Measurements from ENCODE around the gene ABHD8. TPM values are rescaled to one million over a fixed set of nuclear protein-coding genes. Genes with fewer than 3 reads are reported as not detected.

ABHD8 gene
- total and polyA plus RNA-seq, 2 of the 13 experiments (the other 11 are each of a cell fraction or from before 2014, with no cell fraction given) = 6.3 to 7.2 TPM

DNA sequence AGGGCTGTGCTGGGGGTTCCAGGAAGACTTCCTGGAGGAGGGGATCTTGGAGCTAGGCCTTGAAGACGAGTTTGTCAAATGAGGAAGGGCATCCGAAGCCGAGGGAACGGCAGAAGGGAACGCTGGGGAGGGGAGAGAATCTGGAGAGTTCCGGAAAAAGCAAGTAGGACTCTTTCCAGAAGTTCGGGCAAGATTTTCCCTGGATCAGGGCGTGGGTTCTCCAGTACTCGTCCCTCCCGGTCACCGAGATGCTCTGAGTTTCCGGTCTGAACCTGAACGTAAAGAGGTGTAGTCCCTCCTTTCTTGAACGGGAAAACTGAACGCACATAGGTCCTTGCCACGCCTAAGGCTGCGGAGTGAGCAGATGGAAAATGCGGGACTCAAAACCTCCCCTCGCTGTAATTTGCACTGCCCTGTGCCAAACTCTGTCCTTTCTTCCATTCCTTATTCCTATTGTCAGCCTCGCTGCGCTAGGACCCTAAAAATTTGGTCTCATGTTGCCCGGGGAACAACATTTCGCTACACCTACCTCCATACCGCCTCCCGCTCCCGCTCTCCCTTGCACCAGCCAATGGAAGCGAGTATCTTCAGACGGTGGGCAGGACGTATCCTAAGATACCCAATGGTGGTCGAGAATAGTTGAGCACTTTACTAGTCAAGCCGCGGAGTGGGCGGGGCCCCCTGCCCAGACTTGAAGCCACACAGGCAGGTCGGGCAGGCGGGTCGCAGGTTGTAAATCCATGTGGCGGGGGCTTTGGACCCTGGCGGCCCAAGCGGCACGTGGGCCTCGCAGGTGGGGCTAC, 33.8 kb upstream of the ABHD8 start, which contains the start of gene GTPBP3:
Gene GTPBP3 (plus strand): TSS at position 682 of the 803 bp plus-strand sequence. CDS start 59 bp downstream, at position 741.
- ChIA-PET CTCF (ENCODE audit: low intra/inter-chr PET ratio, low total read pairs) (no interaction called here), POLR2A (interaction anchor here (0.9 to 1.3 kb wide), 2 partner anchors 11 to 28 kb away, joined by 4 to 5 read pairs; no protein-coding TSS in a partner anchor)
- DNase-seq (ENCODE audit: low spot score) (peak; percentile 99), ATAC-seq (peak; percentile 79), FAIRE-seq (peak; percentile 93)
- Histone ChIP-seq H3K27ac (ENCODE audit: extremely low read length, insufficient read depth, low read length) (peak within 1 kb of the TSS; percentile 88), H3K36me3 (replicated peaks in 1 of 2; ENCODE audit: control insufficient read depth in 1 of 2, insufficient read depth in 2 of 2, low read length in 2 of 2) (peaks cover 1 to 9% of the 10 kb centered on the region in 2 experiments; a peak in 1 of 5 replicates), H3K4me1 (ENCODE audit: insufficient read depth, low read length) (peaks cover 65% of the 10 kb centered on the region), H3K9ac (ENCODE audit: insufficient read depth, low read depth, low read length) (peak within 1 kb of the TSS; percentile 71), H3K27me3 (ENCODE audit: control insufficient read depth in 1 of 2, insufficient read depth in 2 of 2, low read length in 2 of 2) (no peaks in the 10 kb centered on the region; a peak in 1 of 5 replicates), H2AFZ (ENCODE audit: low read length) (peak within 1 kb of the TSS; percentile 94), H3K4me2 (ENCODE audit: low read depth, low read length) (peak within 1 kb of the TSS; percentile 73), H3K9me3 (ENCODE audit: low read length) (no peaks in the 10 kb centered on the region), H3K4me3 (replicated peaks in 1 of 3; ENCODE audit: insufficient read depth in 1 of 3, low read depth in 2 of 3, low read length in 3 of 3) (peak within 1 kb of the TSS; percentile 88 to 92 (median 90)), H3K79me2 (ENCODE audit: insufficient read depth, low read length) (peaks cover 7% of the 10 kb centered on the region), H4K20me1 (ENCODE audit: insufficient read depth, low read length) (no peaks in the 10 kb centered on the region)
- BruUV-seq (replicated peaks) = TSS peak; percentile 74
- in situ Hi-C loops (cut with HindIII; ENCODE audit: extremely low pct_ligation_motif_present, low pct_unique_long_range_greater_than_20kb) (no loop called here), intact Hi-C loops (cut with micrococcal nuclease; ENCODE audit: unreplicated experiment) (loop anchor here (2.0 to 5.0 kb wide), 2 partner anchors 28 to 70 kb away; partner anchors contain the start of genes BST2 and DDA1)
- WGBS (ENCODE audit: low lambda C conversion rate) = 1% methylated on average over 24 of the region's 41 CpGs
- TF ChIP-seq SMAD1 (CRISPR knock-in tag; IDR thresholded peaks at IDR 0.05; ENCODE audit: borderline replicate concordance, low read depth) (peak; percentile 61; the same call in 1 of the 2 replicates), ZNF564 (CRISPR knock-in tag; IDR thresholded peaks at IDR 0.05) (peak; percentile 89), TBX2 (CRISPR knock-in tag; IDR thresholded peaks at IDR 0.05; ENCODE audit: borderline replicate concordance) (peak; percentile 64; the same call in 1 of the 2 replicates), IRF2 (CRISPR knock-in tag; IDR thresholded peaks at IDR 0.05) (peak; percentile 63; the same call in 1 of the 2 replicates), SALL2 (CRISPR knock-in tag; IDR thresholded peaks at IDR 0.05) (0 out of 2 replicates have a peak, but pooled peaks have one; percentile 1), PHF5A (CRISPR knock-in tag; IDR thresholded peaks at IDR 0.05; ENCODE audit: low read depth, unreplicated experiment) (peak; percentile 62)
- TF ChIP-seq, protein P1, sequence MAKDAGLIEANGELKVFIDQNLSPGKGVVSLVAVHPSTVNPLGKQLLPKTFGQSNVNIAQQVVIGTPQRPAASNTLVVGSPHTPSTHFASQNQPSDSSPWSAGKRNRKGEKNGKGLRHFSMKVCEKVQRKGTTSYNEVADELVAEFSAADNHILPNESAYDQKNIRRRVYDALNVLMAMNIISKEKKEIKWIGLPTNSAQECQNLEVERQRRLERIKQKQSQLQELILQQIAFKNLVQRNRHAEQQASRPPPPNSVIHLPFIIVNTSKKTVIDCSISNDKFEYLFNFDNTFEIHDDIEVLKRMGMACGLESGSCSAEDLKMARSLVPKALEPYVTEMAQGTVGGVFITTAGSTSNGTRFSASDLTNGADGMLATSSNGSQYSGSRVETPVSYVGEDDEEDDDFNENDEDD (CRISPR knock-in tag; IDR thresholded peaks at IDR 0.05; ENCODE audit: borderline replicate concordance) = peak; percentile 99
- TF ChIP-seq, protein P2, sequence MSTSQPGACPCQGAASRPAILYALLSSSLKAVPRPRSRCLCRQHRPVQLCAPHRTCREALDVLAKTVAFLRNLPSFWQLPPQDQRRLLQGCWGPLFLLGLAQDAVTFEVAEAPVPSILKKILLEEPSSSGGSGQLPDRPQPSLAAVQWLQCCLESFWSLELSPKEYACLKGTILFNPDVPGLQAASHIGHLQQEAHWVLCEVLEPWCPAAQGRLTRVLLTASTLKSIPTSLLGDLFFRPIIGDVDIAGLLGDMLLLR (CRISPR knock-in tag; IDR thresholded peaks at IDR 0.05) = peak; percentile 55; the same call in 1 of the 2 replicates
- TF ChIP-seq, protein P3, sequence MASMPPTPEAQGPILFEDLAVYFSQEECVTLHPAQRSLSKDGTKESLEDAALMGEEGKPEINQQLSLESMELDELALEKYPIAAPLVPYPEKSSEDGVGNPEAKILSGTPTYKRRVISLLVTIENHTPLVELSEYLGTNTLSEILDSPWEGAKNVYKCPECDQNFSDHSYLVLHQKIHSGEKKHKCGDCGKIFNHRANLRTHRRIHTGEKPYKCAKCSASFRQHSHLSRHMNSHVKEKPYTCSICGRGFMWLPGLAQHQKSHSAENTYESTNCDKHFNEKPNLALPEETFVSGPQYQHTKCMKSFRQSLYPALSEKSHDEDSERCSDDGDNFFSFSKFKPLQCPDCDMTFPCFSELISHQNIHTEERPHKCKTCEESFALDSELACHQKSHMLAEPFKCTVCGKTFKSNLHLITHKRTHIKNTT (CRISPR knock-in tag; IDR thresholded peaks at IDR 0.05) = no peak
- TF ChIP-seq, protein P4, sequence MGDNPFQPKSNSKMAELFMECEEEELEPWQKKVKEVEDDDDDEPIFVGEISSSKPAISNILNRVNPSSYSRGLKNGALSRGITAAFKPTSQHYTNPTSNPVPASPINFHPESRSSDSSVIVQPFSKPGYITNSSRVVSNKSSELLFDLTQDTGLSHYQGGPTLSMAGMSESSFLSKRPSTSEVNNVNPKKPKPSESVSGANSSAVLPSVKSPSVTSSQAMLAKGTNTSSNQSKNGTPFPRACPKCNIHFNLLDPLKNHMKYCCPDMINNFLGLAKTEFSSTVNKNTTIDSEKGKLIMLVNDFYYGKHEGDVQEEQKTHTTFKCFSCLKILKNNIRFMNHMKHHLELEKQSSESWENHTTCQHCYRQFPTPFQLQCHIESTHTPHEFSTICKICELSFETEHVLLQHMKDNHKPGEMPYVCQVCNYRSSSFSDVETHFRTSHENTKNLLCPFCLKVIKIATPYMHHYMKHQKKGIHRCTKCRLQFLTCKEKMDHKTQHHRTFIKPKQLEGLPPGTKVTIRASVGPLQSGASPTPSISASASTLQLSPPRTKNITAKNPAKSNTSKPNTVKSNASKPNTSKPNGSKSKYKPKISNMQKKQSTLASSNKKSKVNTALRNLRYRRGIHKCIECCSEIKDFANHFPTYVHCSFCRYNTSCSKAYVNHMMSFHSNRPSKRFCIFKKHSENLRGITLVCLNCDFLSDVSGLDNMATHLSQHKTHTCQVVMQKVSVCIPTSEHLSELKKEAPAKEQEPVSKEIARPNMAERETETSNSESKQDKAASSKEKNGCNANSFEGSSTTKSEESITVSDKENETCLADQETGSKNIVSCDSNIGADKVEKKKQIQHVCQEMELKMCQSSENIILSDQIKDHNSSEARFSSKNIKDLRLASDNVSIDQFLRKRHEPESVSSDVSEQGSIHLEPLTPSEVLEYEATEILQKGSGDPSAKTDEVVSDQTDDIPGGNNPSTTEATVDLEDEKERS (CRISPR knock-in tag; IDR thresholded peaks at IDR 0.05) = no peak
- TF ChIP-seq, protein P5, sequence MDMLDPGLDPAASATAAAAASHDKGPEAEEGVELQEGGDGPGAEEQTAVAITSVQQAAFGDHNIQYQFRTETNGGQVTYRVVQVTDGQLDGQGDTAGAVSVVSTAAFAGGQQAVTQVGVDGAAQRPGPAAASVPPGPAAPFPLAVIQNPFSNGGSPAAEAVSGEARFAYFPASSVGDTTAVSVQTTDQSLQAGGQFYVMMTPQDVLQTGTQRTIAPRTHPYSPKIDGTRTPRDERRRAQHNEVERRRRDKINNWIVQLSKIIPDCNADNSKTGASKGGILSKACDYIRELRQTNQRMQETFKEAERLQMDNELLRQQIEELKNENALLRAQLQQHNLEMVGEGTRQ (IDR thresholded peaks at IDR 0.05; ENCODE audit: low read depth, low read length) = no peak
- TF ChIP-seq, protein P5 (CRISPR knock-in tag; IDR thresholded peaks at IDR 0.05; ENCODE audit: borderline replicate concordance) = 0 out of 2 replicates have a peak, but pooled peaks have one; percentile 24
